Measurements from ENCODE around the gene ZNRF2.
"Not testable (repeated sequence)": the region's sequence is repeated elsewhere in the genome, so short reads cannot be mapped to it uniquely, and the experiment has no call there.

ZNRF2 gene

DNA sequence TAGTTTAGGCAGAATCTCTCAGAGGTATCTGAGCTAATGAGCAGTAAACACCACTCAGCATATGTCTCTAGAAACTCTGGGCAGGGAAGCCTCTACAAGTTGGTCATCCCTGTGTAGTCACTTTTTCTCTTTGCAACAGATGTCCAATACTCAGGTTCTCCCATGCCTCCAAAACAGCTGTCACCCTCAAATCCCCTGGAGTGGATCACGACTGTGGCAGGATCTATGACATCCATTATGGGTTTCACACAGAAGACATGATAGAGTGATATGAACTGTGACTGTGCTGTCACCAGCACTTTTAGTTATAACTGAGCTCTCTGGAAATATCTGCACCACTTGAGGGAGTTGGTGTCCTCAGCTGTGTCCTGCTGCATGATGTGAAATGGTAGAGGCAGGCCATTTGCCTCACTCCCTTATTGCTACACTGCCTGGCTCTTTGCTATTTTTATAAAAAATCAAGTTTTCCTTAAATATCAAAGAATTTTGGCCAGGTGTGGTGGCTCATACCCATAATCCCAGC is 24.1 kb upstream of the ZNRF2 start:
- no peak for DNase-seq (ENCODE audit: low read depth in 3 of 3)

DNA sequence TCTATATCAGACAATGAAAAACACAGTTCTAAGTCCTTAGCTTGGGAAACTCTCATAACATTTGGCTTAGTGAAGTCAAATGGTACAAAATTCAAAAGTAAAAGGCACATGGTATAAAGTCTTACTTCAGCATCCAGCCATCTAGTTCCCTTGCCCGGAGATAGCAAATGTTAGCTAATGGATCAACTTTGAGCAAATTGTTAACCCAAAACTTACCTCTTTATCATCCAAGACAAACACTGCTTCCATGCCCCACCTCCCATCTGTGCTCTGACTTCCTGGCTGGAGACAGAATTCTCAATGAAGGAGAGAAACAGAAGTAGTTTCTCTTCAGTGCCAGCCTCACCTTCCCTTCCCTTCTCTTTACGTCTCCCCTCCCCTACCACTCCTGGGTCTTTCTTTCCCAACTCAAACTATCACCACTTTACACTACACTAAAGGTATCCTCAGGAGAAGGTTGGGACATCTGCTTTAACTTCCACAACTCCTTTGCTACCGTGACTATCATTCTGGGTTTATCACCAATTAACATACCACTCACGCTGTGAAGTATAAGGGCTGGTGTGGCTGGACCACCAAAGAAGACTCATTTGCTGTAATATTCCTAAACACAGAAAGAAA is 21.2 kb upstream of the ZNRF2 start:
- no peak for DNase-seq (ENCODE audit: low read depth in 3 of 3)

DNA sequence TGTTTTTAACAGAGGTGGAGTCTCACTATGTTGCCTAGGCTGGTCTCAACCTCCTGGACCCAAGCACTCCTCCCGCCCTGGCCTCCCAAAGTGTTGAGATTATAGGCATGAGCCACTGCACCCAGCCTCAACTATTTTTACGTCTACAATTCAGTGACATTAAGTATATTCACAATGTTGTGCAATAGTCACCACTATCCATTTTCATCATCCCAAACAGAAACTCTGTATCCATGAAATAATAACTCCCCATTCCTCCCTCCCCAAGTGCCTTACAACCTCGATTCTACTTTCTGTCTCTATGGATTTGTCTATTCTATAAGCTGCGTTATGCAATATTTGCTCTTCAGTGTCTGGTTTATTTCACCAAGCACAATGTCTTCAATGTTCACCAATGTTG is 20.3 kb upstream of the ZNRF2 start:
- no peak for DNase-seq (ENCODE audit: low read depth in 3 of 3)

DNA sequence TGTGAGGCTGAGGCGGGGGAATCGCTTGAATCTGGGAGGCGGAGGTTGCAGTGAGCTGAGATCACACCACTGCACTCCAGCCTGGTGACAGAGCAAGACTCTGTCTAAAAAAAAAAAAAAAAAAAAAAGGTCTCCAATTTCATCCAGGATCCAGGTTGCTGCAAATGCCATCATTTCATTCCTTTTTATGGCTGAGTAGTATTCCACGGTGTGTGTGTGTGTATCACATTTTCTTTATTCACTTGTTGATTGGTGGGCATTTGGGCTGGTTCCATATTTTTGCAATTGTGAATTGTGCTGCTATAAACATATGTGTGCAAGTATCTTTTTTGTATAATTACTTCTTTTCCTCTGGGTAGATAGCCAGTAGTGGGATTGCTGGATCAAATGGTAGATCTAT is 19.2 kb upstream of the ZNRF2 start:
- not testable (repeated sequence) for DNase-seq (ENCODE audit: low read depth in 3 of 3)

DNA sequence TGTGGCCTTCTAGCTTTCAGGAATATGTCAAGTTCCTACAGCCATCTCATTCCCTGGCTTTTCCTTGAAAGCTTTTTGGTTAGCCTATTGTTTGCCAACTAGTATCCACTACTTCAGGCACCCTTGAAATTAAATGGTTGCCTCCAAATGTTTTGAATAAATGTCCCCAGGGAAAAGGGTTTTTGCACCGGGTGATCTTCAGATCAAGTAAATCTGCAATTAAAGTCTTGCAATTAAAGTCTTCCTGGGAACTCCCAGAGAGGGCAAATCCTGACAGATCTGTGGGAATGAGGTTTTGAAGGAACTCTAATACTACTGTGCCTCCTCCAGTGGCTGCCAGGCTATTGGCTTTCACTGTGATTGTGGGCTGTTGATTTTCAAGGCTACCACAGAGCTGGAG is 17.7 kb upstream of the ZNRF2 start:
- DNase-seq (ENCODE audit: low read depth in 3 of 3), result no peak

DNA sequence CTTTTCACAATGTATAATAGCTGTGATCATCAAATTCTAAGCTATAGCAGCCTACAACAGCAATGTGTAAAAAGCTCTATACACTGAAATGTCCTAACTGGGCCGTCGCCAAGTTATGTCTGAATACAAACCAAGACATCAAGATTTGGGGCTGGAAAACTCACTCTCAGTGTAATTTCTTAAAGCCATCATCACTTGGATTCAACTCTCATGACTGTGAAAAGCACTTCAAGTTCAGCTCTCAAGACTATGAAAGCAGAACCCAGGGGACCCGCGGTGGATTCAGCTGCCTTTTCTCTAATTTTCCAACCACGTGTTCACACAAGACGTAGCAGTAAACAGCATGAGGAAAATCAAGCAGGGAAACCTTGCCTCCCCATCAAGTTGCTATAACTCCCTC is 15.8 kb upstream of the ZNRF2 start:
- DNase-seq (ENCODE audit: low read depth in 3 of 3), result no peak

DNA sequence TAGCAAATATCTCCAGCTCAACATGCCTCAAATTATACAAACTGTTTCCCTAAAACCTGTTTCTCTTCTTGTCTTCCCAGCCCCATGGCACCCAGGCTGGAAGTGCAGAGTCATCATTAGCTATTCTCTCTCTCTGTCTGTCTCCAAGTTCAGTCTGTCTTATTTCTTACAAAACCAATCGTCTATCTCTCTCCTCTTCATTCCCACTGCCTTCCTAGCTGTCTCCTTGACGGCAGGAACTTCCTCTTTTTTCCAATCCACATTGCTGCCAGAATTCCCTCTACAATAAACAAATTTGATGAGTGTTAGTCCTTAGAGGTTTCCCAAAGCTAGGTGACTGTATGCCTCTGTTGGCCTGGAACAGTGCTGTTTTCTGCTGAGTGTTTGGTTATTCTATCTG is 14.9 kb upstream of the ZNRF2 start:
- DNase-seq (ENCODE audit: low read depth in 3 of 3), result no peak

DNA sequence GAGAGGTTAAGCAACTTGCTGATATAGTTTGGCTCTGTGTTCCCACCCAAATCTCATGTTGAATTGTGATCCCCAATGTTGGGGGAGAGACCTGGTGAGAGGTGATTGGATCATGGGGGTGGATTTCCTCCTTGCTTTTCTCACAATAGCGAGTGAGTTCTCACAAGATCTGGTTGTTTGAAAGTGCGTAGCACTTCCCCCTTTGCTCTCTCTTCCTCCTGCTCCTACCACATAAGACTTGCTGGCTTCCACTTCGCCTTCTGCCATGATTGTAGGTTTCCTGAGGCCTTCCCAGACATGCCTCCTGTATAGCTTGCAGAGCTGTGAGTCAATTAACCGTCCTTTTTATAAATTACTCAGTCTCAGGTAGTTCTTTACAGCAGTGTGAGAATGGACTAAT is 13.5 kb upstream of the ZNRF2 start:
- no peak for DNase-seq (ENCODE audit: low read depth in 3 of 3)

DNA sequence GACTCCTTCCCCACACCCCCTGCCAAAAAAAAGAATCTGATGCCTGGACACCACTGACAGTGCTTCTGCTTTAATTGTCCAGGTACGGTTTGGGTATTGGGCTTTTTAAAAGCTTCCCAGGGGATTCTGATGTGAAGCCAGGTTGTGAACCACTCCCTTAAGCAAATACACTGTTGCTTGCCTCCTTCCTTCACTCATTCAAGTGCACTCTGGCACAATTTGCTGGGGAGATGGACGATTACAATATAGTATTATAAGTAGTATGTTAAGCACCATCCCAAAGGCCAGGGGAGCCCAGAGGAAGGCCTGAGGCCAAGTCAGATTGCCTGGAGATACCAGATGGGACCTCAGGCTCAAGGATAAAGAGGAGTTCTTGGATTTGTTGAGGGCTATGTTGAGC is 12.3 kb upstream of the ZNRF2 start:
- no peak for DNase-seq (ENCODE audit: low read depth in 3 of 3)

DNA sequence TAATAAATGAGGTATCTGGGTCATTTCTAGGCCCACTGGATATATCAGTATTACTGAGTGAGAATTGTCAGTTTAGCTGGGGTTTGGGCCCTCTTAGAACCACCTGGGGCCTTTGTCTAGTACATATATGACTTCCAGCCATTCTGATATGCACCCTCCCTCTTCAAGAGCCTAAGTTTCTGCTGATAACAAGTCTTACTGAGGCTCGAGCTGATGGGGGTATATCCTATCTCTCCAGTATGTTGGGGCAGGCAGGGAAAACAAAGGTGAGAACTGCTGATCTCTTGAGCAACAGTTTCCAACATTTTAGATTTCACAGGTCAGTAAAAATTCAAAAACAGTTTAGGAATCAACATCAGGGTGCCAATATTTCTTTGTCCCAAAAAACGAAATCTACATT is 10.8 kb upstream of the ZNRF2 start:
- DNase-seq (ENCODE audit: low read depth in 3 of 3), result no peak

DNA sequence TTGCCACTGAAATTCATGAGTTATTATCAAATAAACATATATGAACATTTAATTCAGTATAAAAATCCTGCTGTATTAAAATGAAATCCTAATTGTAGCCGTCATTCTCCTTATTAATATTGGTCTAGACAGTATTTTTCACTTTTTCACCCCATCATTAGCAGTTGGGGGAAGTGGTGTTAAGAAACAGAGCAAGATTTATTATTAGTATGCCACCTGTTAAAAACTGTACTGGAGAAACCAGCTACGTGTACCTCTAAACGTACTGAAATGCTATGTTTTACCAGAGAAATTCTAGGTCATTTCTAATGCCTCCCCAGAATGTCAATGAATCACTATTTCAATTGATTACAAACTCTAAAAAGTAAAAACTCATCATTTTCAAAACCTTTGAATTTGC is 9.8 kb upstream of the ZNRF2 start:
- DNase-seq (ENCODE audit: low read depth in 3 of 3), result no peak

DNA sequence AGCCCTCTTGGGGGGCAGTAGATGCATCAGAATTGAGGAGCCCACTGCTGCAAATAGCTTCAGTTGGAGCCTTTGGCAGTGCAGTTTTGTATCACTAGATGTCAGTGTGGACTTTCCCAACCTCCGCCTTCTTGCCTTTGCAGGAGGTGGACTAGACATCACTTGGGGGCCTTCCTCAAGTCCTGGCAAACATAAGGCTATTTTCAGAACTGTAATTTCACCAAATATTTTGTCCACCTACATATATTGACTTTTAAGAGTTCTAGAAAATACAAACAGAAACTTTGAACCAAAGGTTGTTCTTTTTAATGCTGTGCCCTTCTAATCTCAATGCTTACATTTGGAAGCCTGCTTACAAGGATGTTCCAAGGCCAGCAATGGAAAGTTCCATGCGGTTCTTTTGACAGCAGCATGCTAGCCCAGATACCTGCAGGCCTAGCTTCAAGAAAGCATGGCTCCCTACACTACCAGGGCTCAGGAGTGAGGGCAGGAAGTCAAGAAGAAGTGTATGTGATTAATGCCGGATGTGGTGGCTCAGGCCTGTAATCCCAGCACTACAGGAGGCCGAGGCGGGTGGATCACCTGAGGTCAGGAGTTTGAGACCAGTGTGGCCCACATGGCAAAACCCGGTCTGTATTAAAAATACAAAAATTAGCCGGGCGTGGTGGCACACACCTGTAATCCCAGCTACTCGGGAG is 8.0 kb upstream of the ZNRF2 start:
- DNase-seq (ENCODE audit: low read depth in 3 of 3), result peak in 1 of 3 experiments; percentile 18

DNA sequence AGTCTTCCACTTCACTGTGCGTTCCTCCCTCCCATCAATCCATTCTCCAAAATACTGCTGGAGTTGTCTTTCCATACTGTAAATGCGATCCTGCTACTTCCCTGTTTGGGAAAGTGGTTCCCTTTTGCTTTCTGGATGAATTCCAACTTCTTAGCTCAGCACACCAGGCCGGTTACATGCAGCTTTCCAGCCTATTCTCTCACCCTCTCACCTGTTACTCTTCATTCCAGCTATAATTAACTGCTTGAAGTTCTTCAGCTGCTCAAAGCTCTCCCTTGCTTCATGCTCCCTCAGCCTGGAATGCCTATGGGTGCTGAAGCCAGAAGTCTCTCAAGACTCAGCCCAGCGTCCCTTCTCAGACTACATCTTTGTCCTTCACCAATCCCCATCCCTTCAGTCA is 6.0 kb upstream of the ZNRF2 start:
- no peak for DNase-seq (ENCODE audit: low read depth in 3 of 3)

DNA sequence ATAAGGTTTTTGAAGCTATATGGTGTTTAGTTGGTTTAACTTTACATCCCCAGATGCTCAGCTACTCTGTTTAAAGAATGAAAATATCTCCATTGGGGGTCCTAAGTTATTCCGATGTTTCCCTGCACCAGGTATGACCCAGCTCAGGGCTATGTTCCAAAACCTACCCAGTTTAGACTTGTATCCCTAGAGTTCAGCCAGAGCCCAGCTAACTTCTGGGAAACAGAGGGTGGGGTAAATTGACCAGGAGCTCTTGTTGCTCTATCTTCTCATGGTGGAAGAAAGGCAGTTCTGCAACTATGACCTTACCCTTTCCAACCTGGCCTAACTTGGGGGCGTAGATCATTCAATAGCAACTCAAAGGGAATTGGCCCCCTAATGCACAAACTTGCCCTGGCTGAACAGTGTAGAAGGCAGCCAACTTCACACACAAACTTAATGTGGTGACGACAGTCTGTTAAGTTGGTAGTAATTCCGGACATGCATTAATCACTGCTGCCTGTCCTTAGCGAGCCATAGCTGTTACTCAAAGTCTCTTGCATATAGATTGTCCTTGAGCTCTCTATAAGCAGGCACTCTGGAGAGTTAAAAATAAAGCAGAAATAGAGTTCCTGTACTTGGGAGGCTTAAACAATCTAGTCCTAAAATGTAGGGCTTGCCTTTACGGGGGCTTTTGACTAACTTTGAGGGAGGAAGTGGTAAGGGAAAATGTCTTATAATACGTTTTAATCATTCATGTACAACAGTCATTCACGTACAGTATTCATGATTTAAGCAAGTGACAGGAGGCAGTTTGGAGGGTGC is 5.3 kb upstream of the ZNRF2 start:
- DNase-seq (ENCODE audit: low read depth in 3 of 3), result no peak

DNA sequence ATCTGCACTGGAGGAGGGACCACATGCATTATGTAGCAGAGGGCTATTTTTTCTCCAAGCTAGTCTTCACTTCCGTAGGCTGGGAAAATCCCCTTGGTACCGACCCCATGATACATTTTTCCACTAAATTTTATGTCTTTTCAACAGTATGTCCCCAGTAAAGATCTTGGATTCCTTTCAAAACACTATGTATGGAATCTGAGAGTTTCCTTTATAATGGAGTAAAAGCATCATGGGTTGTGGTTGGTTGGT is 4.8 kb upstream of the ZNRF2 start:
- DNase-seq (ENCODE audit: low read depth in 3 of 3), result no peak

DNA sequence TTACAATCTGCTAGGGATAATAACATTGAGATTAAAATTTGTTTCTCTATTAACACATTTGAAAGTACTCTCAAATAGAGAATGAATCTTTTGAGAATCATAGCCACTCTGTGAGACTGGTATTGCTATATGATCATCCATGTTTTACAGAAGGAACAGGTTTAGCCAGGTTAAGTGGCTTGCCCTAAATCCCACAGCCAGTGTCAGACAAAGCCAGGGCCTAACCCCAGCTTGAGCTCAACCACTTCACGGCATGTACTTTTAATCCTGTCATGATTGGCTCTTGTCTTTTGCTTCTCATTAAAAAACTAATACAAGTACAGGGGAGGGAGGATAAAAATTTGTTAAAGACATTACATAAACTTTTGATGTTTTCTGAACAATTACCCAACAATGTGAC is 3.8 kb upstream of the ZNRF2 start:
- DNase-seq (ENCODE audit: low read depth in 3 of 3), result no peak

DNA sequence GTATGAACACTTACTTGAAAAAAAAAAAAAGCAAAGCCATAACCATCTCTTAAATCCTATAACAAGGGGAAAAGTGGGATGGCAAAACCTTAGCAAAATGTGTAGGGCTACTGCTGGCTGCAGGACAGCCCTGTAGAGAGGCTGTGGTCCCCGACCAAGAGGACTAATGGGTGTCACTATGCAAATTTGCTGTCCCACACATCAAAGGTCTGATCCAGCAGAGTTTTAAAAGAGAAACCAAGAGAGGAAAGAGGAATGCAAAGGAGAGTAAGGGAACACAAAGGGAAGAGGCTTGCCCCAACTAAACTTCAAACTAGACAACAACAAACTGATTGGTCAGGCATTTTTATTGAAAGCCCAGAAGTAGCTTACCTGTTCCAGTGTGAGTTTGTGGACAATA is 3.1 kb upstream of the ZNRF2 start:
- DNase-seq (ENCODE audit: low read depth in 3 of 3), result no peak

DNA sequence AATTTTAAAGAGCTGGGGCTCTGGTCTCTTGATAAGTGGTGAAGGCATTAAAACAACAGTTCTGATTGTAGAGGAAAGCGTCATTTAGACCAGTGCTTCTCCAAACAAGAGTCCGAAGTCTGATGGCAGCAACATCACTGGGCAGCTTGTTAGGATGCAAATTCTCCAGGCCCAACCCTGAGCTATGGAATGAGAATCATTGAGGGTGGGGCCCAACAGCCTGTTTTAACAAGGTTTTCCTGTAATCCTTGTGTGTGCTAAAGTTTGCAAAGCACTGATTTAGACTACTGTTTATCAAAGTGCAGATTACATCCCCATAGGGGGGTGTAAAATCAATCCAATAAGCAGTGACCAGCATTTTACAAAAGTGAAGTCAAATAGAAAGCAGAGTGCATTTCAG is 2.6 kb upstream of the ZNRF2 start:
- DNase-seq (ENCODE audit: low read depth in 3 of 3), result no peak

DNA sequence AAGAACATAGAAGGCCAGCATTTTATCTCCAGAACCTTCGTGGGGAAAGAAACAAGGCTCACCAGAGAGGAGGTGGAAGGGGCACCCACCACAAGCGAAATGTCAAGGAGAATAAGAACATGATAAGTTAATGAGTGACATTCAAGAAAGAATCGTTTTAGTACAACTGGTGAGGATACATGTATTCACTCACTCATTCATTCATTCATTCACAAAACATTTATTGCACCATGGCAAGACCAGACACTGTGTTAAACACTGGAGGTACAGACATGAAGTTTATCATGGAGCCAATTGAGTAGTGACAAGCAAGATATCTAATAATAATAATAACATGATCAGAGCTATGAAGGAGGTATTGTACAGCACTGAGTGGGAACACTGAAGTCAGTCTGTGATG is 1.7 kb upstream of the ZNRF2 start:
- DNase-seq (ENCODE audit: low read depth in 3 of 3), result no peak

DNA sequence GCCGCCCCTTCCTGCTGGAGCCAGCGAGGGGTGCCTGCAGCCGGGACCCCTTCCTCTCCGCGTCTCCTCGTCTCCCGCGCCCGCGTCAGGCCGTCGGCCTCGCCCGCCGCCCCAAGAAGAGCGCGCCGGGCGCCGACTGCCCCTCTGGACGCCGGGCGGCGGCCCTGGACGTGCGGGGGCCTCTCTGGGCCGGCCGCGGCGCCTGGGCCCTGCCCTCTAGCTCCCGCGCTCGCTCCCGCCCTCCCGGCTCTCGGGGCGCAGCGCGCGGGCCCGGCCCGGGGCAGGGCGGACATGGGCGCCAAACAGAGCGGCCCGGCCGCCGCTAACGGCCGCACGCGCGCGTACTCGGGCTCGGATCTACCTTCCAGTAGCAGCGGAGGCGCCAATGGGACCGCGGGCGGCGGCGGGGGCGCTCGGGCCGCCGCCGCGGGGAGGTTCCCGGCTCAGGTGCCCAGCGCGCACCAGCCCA is 704 bp downstream of the ZNRF2 start:
- DNase-seq (ENCODE audit: low read depth in 3 of 3), result peak in 2 of 3 experiments; percentile 8 to 33

DNA sequence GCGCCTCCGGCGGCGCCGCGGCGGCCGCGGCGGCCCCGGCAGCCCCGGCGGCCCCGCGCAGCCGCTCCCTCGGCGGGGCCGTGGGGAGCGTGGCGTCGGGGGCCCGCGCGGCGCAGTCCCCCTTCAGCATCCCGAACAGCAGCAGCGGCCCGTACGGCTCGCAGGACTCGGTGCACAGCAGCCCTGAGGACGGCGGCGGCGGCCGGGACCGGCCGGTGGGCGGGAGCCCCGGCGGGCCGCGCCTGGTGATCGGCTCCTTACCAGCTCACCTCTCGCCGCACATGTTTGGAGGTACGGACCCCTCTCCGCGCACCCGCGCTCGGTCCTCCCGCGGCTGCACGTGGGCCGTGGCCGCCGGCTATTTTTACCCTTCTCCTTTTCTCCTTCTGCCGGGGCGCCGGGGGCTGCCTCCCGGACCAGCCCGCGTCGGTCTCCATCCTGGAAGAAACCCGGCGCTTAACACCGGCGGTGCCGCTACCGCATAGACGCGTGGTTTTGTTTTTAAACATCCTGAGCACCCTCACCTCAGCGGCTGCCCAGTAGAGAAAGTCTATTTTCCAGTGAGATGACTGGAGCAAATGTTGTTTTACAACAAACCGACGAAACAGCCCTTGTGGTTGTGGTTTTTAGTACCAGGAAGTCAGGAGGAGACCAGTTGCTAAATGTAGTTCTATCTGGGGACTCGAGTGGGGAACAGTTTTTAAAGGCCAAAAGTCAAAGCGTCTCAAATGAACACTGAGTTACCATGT is 1.3 kb downstream of the ZNRF2 start:
- peak in 1 of 3 experiments; percentile 24 for DNase-seq (ENCODE audit: low read depth in 3 of 3)

DNA sequence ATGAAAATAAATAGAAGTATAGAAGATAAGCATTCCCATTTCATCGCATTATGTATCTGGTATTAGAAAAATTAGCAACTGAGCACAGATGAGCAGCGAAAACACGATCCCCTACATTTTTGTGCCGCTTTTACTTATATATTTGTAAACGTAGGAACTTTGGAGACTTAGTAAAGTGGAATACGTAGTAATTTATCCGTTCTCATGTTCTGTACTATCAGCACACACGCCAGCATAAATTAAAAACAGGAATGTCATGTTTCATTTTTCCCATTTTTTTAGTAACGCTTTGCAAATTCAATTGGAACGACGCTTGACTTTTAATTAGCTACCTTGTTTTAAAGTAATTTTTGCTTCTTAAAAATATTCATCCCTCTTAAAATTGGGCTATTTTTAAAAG is 2.4 kb downstream of the ZNRF2 start:
- DNase-seq (ENCODE audit: low read depth in 3 of 3), result no peak
